SU-DHL-6 (cell line): ENCODE measurements around the gene DCDC1.

ENCODE experiments used
- CTCF ChIP-seq: fragments of 200-600 bp; sonication (generic); IDR thresholded peaks from one replicate; pipeline ENCODE4 v1.5.1; 2017; ENCODE audit warnings: antibody characterized with exemption, mild to moderate bottlenecking, low read length, moderate library complexity; ENCODE audit not compliant: insufficient read depth, poor library complexity, severe bottlenecking
- EZH2phosphoT487 ChIP-seq: fragments of 200-600 bp; sonication (generic), shearing (Covaris generic); conservative IDR thresholded peaks from 2 replicates; pipeline ENCODE4 v1.6.1; 2018; ENCODE audit warnings: mild to moderate bottlenecking, antibody characterized with exemption, low read length, moderate library complexity, mixed read lengths

- TF ChIP-seq CTCF (no peak), EZH2phosphoT487 (no peak)
These were observed 385.6 kb downstream of the DCDC1 start for GRCh38 chr11:30983776-30984441.
